Measurements from ENCODE around the gene TNFSF9. TPM values are rescaled to one million over a fixed set of nuclear protein-coding genes. Genes with fewer than 3 reads are reported as not detected.

Gene TNFSF9
- total RNA-seq, 1 donor from 2014 or later = 3.0 TPM

- Mint-ChIP-seq H3K4me3 (ENCODE audit: unreplicated experiment) (no peak overlapping the region), H3K27me3 (ENCODE audit: unreplicated experiment) (peaks cover 6% of the 10 kb centered on the region), H3K9me3 (ENCODE audit: unreplicated experiment) (no peaks in the 10 kb centered on the region), H3K4me1 (ENCODE audit: unreplicated experiment) (peaks cover 13% of the 10 kb centered on the region), H3K27ac (ENCODE audit: unreplicated experiment) (no peak overlapping the region), H3K36me3 (ENCODE audit: low read depth, unreplicated experiment) (peaks cover 9% of the 10 kb centered on the region)
- TF ChIP-seq CTCF (IDR thresholded peaks at IDR 0.05; ENCODE audit: unreplicated experiment) = no peak
- no peak for DNase-seq (ENCODE audit: low spot score)
These were observed 8.8 kb upstream of the TNFSF9 start for GRCh38 chr19:6521718-6522646.

GRCh38 chr19:6522712-6523111 lies 8.1 kb upstream of the TNFSF9 start:
- peaks cover 1% of the 10 kb centered on the region for H3K9me3 Mint-ChIP-seq (ENCODE audit: unreplicated experiment)
- no peak for TF ChIP-seq CTCF (IDR thresholded peaks at IDR 0.05; ENCODE audit: unreplicated experiment)
- H3K27me3 Mint-ChIP-seq (ENCODE audit: unreplicated experiment) = peaks cover 4% of the 10 kb centered on the region
- DNase-seq (ENCODE audit: low spot score) = no peak
- H3K27ac Mint-ChIP-seq (ENCODE audit: unreplicated experiment) = no peak overlapping the region
- H3K36me3 Mint-ChIP-seq (ENCODE audit: low read depth, unreplicated experiment) = peaks cover 8% of the 10 kb centered on the region
- H3K4me1 Mint-ChIP-seq (ENCODE audit: unreplicated experiment) = peaks cover 8% of the 10 kb centered on the region
- no peak overlapping the region for H3K4me3 Mint-ChIP-seq (ENCODE audit: unreplicated experiment)

- Mint-ChIP-seq H3K27me3 (ENCODE audit: unreplicated experiment) (peaks cover 1% of the 10 kb centered on the region), H3K4me3 (ENCODE audit: unreplicated experiment) (no peak overlapping the region), H3K36me3 (ENCODE audit: low read depth, unreplicated experiment) (peaks cover 2% of the 10 kb centered on the region), H3K27ac (ENCODE audit: unreplicated experiment) (no peak overlapping the region), H3K9me3 (ENCODE audit: unreplicated experiment) (peaks cover 4% of the 10 kb centered on the region), H3K4me1 (ENCODE audit: unreplicated experiment) (peaks cover under 1% of the 10 kb centered on the region)
- TF ChIP-seq CTCF (IDR thresholded peaks at IDR 0.05; ENCODE audit: unreplicated experiment) = no peak
- no peak for DNase-seq (ENCODE audit: low spot score)
These were observed 6.5 kb upstream of the TNFSF9 start for GRCh38 chr19:6524311-6524710.

- no peak for DNase-seq (ENCODE audit: low spot score)
- Mint-ChIP-seq H3K4me3 (ENCODE audit: unreplicated experiment) (no peak overlapping the region), H3K4me1 (ENCODE audit: unreplicated experiment) (peaks cover 25% of the 10 kb centered on the region), H3K27me3 (ENCODE audit: unreplicated experiment) (peaks cover 22% of the 10 kb centered on the region), H3K9me3 (ENCODE audit: unreplicated experiment) (peaks cover 17% of the 10 kb centered on the region), H3K27ac (ENCODE audit: unreplicated experiment) (no peak overlapping the region), H3K36me3 (ENCODE audit: low read depth, unreplicated experiment) (peaks cover 22% of the 10 kb centered on the region)
- no peak for TF ChIP-seq CTCF (IDR thresholded peaks at IDR 0.05; ENCODE audit: unreplicated experiment)
These were observed 2.8 kb upstream of the TNFSF9 start for GRCh38 chr19:6527893-6528543.

All from endothelial cell (in vitro differentiated cells).